ENCODE data around the gene COPS8.

- no peak for TF ChIP-seq CTCF (IDR thresholded peaks at IDR 0.05)
- no peak for TF ChIP-seq POLR2A (IDR thresholded peaks at IDR 0.05)
These were observed 52.1 kb downstream of the COPS8 start for GRCh38 chr2:237137626-237138323.
